Ramos (cell line): ENCODE results near the gene RBBP8.

ENCODE experiments used
- in situ Hi-C: fragments of 300-500 bp; cut with MboI; formaldehyde crosslinking; loops from one replicate; pipeline ENCODE4 v1.14.3; 2022; ENCODE audit warnings: low sequenced_read_pairs; ENCODE audit not compliant: unreplicated experiment

Gene RBBP8

GRCh38 chr18:22987547-22988189 is 54.5 kb downstream of the RBBP8 start:
- in situ Hi-C loops: no loop called here

DNA sequence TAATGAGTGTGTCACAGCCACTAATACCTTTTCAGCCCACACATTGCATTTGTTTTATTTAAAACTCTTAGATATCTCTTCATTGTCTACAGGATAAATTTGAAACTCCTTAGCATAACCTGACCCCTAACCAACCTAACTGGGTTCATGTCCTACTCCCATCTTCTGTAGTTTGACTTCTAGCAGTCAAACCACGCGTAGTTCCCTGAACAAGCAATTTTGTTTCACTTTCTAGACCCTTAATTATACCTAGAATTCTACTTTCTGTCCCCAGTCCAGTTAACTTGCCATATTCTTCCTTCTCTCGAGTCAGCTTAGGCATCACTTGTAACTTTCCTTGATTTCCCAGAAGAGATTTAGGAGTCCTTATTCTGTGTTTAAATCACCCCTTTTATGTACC is 55.1 kb downstream of the RBBP8 start:
- in situ Hi-C loops: no loop called here

DNA sequence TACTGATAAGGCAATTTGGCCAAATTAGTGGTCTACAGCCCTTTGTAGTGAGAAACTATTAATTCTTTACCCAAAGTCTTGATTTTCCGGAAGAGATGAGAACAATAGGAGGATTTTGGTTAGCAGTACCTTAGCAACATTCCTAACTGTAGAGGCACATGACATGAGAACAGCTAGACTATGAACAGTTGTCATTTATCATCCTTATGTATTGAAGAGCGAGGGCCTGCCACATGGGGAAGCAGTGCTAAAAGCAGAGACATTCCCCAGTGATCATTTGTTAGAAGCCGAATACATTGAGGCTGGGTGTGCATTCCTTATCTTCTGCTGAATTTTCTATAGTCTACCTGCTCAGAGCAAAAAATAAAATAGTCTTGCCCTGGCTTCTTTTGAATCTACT is 65.2 kb downstream of the RBBP8 start:
- in situ Hi-C loops: no loop called here

- in situ Hi-C loops: no loop called here
These were observed 66.1 kb downstream of the RBBP8 start for GRCh38 chr18:22999212-22999611.

- in situ Hi-C loops: no loop called here
These were observed 66.5 kb downstream of the RBBP8 start for GRCh38 chr18:22999647-23000046.

- in situ Hi-C loops: no loop called here
These were observed 70.2 kb downstream of the RBBP8 start for GRCh38 chr18:23003289-23003688.

DNA sequence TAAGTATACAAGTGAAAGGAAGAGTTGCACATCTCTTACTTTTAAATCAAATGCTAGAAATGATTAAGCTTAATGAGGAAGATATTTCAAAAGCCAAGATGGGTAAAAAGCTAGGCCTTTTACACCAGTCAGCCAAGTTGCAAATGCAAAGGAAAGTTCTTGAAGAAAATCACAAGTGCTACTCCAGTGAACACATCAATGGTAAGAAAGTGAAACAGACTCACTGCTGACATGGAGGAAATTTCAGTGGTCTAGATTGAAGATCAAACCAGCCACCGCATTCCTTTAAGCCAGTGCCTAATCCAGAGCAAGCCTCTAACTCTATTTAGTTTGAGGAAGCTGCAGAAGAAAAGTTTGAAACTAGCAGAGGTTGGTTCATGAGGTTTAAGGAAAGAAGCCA is 79.1 kb downstream of the RBBP8 start:
- in situ Hi-C loops: no loop called here

GRCh38 chr18:23020555-23021294 is 87.6 kb downstream of the RBBP8 start:
- in situ Hi-C loops: no loop called here

DNA sequence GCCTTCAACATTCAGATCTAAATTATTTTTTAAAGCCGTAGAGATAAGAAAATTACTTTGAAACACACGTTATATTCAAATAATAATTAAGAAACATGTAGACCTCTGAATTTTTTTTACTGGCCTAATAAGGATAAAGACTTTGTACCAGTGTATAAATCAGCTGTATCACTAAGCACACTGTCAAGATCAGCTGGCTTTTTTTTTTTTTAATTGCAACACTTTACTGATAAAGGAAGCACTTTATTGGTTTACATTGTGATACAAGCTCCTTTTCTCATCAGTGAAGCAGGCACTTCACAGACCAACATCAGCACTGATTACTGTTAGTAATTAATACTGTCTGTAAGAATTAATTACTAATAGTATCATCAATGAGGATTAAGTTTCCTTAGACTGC is 88.5 kb downstream of the RBBP8 start:
- in situ Hi-C loops: no loop called here

- in situ Hi-C loops: no loop called here
These were observed 99.0 kb downstream of the RBBP8 start for GRCh38 chr18:23032030-23032582.

GRCh38 chr18:23033056-23033455 is 99.9 kb downstream of the RBBP8 start:
- in situ Hi-C loops: no loop called here

DNA sequence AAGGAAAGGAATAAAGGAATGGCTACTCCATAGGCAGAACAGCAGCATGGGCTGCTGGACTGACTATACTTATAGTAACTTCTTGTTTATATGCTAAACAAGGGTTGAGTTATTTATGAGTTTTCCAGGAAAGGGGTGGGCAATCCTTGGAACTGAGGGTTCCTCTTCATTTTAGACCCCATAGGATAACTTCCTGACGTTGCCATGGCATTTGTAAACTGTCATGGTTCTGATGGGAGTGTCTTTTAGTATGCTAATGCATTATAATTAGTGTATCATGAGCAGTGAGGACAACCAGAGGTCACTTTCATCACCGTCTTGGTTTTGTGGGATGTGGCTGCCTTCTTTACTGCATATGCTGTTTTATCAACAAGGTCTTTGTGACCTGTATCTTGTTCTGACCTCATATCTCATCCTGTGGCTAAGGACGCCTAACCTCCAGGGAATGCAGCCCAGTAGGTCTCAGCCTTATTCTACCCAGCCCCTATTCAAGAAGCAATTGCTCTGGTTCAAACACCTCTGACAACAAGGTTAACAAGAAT is 103.6 kb downstream of the RBBP8 start:
- in situ Hi-C loops: no loop called here

DNA sequence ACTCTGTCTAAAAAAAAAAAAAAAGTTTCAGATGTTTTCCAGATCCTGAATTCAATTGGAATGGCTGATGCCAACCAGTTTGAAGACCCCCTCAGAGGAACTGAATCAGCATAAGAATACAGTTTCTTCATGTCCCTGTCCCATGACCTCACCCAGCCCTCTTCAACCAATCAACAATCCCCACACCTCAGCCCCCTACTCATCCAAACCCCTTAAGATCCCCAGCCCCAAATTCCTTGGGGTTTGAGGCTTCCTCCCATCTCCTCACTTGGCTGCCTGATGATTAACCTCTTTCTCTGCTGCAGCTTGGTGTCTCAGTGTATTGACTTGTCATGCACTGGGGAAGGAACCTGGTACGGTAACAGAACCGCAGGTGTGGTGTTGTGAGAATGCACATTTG is 104.5 kb downstream of the RBBP8 start:
- in situ Hi-C loops: no loop called here

DNA sequence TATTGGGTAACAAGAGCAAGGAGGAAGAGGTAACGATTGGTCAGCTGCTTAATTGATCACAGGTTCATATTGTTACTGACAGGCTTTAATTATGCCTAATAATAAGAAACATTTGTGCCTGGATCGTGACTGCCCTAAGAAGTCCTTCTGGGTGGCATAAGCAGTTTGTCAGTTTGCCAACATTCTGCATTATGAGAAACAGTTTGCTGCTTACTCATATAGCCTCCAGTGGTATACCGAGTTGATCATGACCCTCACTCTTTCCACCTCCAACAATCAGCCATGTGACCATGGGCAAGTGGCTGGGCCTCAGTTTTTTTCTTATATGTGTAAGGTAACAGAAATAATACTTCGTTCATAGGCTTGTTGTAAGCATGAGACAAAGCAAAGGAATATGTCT is 105.6 kb downstream of the RBBP8 start:
- in situ Hi-C loops: no loop called here

- in situ Hi-C loops: no loop called here
These were observed 109.0 kb downstream of the RBBP8 start for GRCh38 chr18:23042133-23042532.

DNA sequence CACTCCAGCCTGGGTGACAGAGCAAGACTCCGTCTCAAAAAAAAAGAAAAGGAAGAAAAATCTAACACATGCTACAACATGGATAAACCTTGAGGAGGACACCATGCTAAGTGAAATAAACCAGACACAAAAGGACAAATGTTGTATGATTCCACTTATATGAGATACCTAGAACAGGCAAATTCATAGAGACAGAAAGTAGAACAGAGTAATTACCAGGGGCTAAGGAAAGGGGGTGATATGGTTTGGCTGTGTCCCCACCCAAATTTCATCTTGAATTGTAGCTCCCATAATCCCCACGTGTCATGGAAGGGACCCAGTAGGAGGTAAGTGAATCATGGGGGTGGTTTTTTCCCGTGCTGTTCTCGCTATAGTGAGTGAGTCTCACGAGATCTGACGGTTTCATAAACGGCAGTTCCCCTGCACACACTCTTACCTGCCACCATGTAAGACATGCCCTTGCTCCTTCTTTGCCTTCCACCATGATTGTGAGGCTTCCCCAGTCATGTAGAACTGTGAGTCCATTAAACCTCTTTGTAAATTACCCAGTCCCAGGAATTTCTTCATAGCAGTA is 110.8 kb downstream of the RBBP8 start:
- in situ Hi-C loops: no loop called here

- in situ Hi-C loops: no loop called here
These were observed 116.7 kb downstream of the RBBP8 start for GRCh38 chr18:23049698-23050373.

DNA sequence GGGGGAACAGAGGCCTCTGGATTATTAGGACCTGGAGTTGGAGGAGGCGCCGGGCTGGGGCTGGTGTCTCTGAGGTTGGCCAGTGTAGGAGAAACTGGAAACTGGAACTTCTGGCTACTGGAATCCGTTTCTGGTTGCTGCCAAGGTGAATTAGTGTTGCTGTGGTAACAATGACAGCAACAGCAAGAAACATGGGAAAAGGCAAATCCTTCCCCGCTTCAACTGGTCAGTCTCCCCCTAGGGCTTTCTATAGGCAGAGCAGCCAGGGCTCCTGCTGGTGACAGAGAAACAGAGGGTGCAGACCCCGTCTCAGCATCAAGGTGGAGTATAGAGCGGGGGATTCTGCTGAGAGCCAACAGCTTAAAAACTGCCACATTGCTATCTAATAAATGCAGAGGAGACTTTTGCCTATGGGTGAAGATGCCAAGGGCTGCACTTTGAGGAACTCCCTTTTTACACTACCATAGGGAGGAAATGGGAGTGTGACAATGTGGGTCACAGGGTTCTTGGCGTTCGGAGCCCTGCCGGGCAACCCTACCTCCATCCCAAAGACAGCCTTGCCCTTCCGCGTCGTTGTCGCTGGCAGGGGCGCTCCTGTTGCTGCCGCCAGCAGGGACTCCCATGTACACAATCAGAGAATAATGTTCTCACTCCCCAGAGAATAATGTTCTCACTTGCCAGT is 120.8 kb downstream of the RBBP8 start:
- in situ Hi-C loops: no loop called here

DNA sequence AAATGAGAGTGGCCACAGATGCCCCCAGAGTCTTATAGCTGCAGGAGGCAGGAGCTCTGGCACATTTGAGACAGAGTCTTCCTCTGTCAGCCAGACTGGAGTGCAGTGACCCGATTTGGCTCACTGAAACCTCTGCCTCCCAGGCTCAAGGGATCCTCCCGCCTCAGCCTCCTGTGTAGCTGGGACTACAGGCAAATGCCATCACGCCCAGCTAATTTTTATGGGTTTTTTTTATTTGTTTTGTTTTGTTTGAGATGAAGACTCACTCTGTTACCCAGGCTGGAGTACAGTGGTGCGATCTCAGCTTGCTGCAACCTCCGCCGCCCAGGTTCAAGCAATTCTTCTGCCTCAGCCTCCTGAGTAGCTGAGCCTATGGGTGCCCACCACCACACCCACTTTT is 121.4 kb downstream of the RBBP8 start:
- in situ Hi-C loops: no loop called here

- in situ Hi-C loops: no loop called here
These were observed 123.2 kb downstream of the RBBP8 start for GRCh38 chr18:23056315-23056714.
